ENCODE data around the gene CLEC16A. TPM values are rescaled to one million over a fixed set of nuclear protein-coding genes. Genes with fewer than 3 reads are reported as not detected.

The CLEC16A gene
- total and polyA plus RNA-seq, 2 experiments from 2014 or later, result 9.9 to 24.1 TPM

- no peak for TF ChIP-seq CTCF (conservative IDR thresholded peaks at IDR 0.05; ENCODE audit: low read depth in 2 of 2)
- TF ChIP-seq ZNF331 (CRISPR knock-in tag; IDR thresholded peaks at IDR 0.05; ENCODE audit: low read depth), result no peak
- no peak for TF ChIP-seq ETS1 (IDR thresholded peaks at IDR 0.05)
- no peak for TF ChIP-seq JUNB (IDR thresholded peaks at IDR 0.05; ENCODE audit: unreplicated experiment)
Observed at GRCh38 chr16:11004351-11004750, 60.0 kb downstream of the CLEC16A start (continued).

GRCh38 chr16:11004973-11005610, 60.7 kb downstream of the CLEC16A start:
- no peaks in the 10 kb centered on the region for H3K4me1 ChIP-seq (ENCODE audit: insufficient read depth)
- H3K9me3 Mint-ChIP-seq, result no peaks in the 10 kb centered on the region
- no peak for TF ChIP-seq ZNF462 (CRISPR knock-in tag; IDR thresholded peaks at IDR 0.05)
- TF ChIP-seq POLR2AphosphoS5 (IDR thresholded peaks at IDR 0.05; ENCODE audit: low read depth), result no peak
- TF ChIP-seq CREB1 (CRISPR knock-in tag; IDR thresholded peaks at IDR 0.05; ENCODE audit: low read depth), result no peak
- no peak for TF ChIP-seq JUNB (IDR thresholded peaks at IDR 0.05; ENCODE audit: unreplicated experiment)
- H3K4me3 Mint-ChIP-seq, result no peak overlapping the region
- peaks cover 6% of the 10 kb centered on the region; the same call in 2 of the 3 replicates for H3K36me3 Mint-ChIP-seq (ENCODE audit: low read depth)
- no peaks in the 10 kb centered on the region for H3K36me3 ChIP-seq (ENCODE audit: insufficient read depth)
- H3F3A ChIP-seq (replicated peaks; ENCODE audit: low read depth), result no peaks in the 10 kb centered on the region
- peaks cover 6% of the 10 kb centered on the region for H3K4me1 Mint-ChIP-seq
- DNase-seq (ENCODE audit: low spot score) (no peak), ATAC-seq (no peak)
- H4K20me1 ChIP-seq (replicated peaks; ENCODE audit: insufficient read depth), result peaks cover 5% of the 10 kb centered on the region; the same call in 1 of the 2 replicates
- no peak overlapping the region for H3K4me3 ChIP-seq
- H3K27me3 ChIP-seq (ENCODE audit: insufficient read depth), result no peaks in the 10 kb centered on the region
- H3K79me2 ChIP-seq (replicated peaks; ENCODE audit: insufficient read depth), result no peaks in the 10 kb centered on the region
- no peak overlapping the region for H2AFZ ChIP-seq
- H3K4me2 ChIP-seq, result no peak overlapping the region
- peaks cover 5% of the 10 kb centered on the region for H3K27me3 Mint-ChIP-seq (ENCODE audit: insufficient read depth, low read depth, poor library complexity)
- H3K27ac ChIP-seq (ENCODE audit: low read depth), result no peak overlapping the region
- H3K9me2 ChIP-seq (ENCODE audit: insufficient read depth), result no peaks in the 10 kb centered on the region
- H3K27ac Mint-ChIP-seq, result no peak overlapping the region

All from GM23338 (cell line).